ENCODE results near the gene RYR1. TPM values are rescaled to one million over a fixed set of nuclear protein-coding genes. Genes with fewer than 3 reads are reported as not detected.

Gene RYR1
- total RNA-seq, 1 donor from 2014 or later: 1.3 TPM

- no peaks in the 10 kb centered on the region for H3K9me3 Mint-ChIP-seq (ENCODE audit: unreplicated experiment)
- no peak overlapping the region for H3K4me3 Mint-ChIP-seq (ENCODE audit: unreplicated experiment)
- H3K36me3 Mint-ChIP-seq (ENCODE audit: low read depth, unreplicated experiment): peaks cover 16% of the 10 kb centered on the region
- TF ChIP-seq, protein P1, sequence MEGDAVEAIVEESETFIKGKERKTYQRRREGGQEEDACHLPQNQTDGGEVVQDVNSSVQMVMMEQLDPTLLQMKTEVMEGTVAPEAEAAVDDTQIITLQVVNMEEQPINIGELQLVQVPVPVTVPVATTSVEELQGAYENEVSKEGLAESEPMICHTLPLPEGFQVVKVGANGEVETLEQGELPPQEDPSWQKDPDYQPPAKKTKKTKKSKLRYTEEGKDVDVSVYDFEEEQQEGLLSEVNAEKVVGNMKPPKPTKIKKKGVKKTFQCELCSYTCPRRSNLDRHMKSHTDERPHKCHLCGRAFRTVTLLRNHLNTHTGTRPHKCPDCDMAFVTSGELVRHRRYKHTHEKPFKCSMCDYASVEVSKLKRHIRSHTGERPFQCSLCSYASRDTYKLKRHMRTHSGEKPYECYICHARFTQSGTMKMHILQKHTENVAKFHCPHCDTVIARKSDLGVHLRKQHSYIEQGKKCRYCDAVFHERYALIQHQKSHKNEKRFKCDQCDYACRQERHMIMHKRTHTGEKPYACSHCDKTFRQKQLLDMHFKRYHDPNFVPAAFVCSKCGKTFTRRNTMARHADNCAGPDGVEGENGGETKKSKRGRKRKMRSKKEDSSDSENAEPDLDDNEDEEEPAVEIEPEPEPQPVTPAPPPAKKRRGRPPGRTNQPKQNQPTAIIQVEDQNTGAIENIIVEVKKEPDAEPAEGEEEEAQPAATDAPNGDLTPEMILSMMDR (IDR thresholded peaks at IDR 0.05; ENCODE audit: unreplicated experiment): no peak
- DNase-seq (ENCODE audit: low spot score): no peak
- H3K27me3 Mint-ChIP-seq (ENCODE audit: unreplicated experiment): peaks cover 10% of the 10 kb centered on the region
- H3K4me1 Mint-ChIP-seq (ENCODE audit: unreplicated experiment): no peaks in the 10 kb centered on the region
- no peak overlapping the region for H3K27ac Mint-ChIP-seq (ENCODE audit: unreplicated experiment)
Measured at GRCh38 chr19:38451629-38452028, 18.1 kb downstream of the RYR1 start.

DNA sequence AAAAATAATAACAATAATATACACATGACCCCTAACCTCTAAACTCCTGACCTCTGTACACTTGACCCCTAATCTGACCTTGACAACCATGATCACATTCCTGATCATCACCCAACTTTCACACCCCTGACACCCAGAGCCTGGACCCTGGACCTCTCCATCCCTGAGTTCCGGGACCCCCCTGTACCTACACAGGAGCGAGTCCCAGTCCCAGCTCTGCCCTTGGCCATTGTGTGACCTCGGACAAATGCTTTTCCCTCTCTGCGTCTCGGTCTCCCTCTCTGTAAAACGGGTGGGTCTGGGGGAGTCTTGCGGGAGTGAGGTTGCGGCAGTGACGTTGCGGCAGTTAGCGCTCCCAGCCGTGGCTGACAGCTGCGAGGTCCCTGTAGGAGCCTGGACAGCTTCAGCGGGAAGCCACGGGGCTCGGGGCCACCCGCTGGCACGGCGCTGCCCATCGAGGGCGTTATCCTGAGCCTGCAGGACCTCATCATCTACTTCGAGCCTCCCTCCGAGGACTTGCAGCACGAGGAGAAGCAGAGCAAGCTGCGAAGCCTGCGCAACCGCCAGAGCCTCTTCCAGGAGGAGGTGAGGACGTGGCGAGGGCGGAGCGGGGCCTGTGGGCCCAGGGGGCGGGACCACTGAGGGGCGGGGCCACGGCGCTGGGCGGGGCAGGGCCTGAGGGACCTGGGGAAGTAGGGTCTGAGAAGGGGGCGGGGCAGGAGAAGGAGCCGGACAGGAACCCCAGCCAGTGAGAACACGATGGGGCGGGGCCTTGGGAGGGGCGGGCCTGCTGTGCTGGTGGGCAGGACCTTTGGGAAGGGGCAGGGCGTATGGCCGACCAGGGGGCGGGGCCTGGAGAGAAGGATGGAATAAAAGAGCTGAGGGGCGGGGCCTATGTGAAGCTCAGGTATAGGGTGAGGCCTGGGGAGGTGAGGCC, 19.2 kb downstream of the RYR1 start:
- Mint-ChIP-seq H3K9me3 (ENCODE audit: unreplicated experiment) (no peaks in the 10 kb centered on the region), H3K4me3 (ENCODE audit: unreplicated experiment) (no peak overlapping the region), H3K27ac (ENCODE audit: unreplicated experiment) (no peak overlapping the region), H3K4me1 (ENCODE audit: unreplicated experiment) (no peaks in the 10 kb centered on the region), H3K27me3 (ENCODE audit: unreplicated experiment) (peaks cover 14% of the 10 kb centered on the region), H3K36me3 (ENCODE audit: low read depth, unreplicated experiment) (peaks cover 16% of the 10 kb centered on the region)
- peak; percentile 16 for DNase-seq (ENCODE audit: low spot score)
- TF ChIP-seq, protein P1 (IDR thresholded peaks at IDR 0.05; ENCODE audit: unreplicated experiment): no peak

DNA sequence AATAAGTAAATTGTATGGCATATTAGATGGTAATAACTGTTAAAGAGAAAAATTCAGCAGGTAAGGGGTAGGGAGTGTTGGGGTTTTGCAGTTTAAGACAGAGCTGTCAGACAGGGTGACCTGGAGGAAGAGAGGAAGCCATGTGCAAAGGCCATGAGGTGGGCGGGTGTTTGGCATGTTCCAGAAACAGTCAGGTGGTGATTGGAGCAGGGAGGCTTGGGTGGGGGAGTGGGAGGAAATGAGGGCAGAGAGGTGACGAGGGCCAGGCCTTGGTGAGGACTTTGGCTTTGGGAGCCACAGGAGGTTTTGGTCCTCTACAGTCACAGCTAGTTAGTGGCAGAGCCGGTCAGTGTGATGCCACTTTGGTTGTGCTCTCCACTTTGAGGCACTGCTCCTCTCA, 20.1 kb downstream of the RYR1 start:
- DNase-seq (ENCODE audit: low spot score): no peak
- peaks cover 19% of the 10 kb centered on the region for H3K36me3 Mint-ChIP-seq (ENCODE audit: low read depth, unreplicated experiment)
- H3K27me3 Mint-ChIP-seq (ENCODE audit: unreplicated experiment): peaks cover 14% of the 10 kb centered on the region
- TF ChIP-seq, protein P1 (IDR thresholded peaks at IDR 0.05; ENCODE audit: unreplicated experiment): no peak
- no peaks in the 10 kb centered on the region for H3K9me3 Mint-ChIP-seq (ENCODE audit: unreplicated experiment)
- no peak overlapping the region for H3K4me3 Mint-ChIP-seq (ENCODE audit: unreplicated experiment)
- no peaks in the 10 kb centered on the region for H3K4me1 Mint-ChIP-seq (ENCODE audit: unreplicated experiment)
- H3K27ac Mint-ChIP-seq (ENCODE audit: unreplicated experiment): no peak overlapping the region

DNA sequence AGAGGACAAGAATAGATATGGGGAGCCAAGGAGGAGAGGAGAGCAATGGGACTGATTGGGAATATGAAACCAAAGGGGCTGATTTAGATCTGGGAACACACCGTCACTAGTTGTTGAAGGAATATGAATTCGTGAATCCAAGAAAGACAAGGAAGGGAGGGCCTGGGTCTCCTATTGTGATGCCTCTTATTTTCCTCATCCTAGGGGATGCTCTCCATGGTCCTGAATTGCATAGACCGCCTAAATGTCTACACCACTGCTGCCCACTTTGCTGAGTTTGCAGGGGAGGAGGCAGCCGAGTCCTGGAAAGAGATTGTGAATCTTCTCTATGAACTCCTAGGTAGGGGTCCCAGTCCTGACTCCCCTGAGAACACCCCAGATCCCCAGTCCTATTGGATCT, 21.5 kb downstream of the RYR1 start:
- peaks cover 11% of the 10 kb centered on the region for H3K36me3 Mint-ChIP-seq (ENCODE audit: low read depth, unreplicated experiment)
- TF ChIP-seq, protein P1 (IDR thresholded peaks at IDR 0.05; ENCODE audit: unreplicated experiment): no peak
- H3K9me3 Mint-ChIP-seq (ENCODE audit: unreplicated experiment): no peaks in the 10 kb centered on the region
- H3K4me3 Mint-ChIP-seq (ENCODE audit: unreplicated experiment): no peak overlapping the region
- no peaks in the 10 kb centered on the region for H3K4me1 Mint-ChIP-seq (ENCODE audit: unreplicated experiment)
- H3K27me3 Mint-ChIP-seq (ENCODE audit: unreplicated experiment): peaks cover 12% of the 10 kb centered on the region
- peak; percentile 44 for DNase-seq (ENCODE audit: low spot score)
- no peak overlapping the region for H3K27ac Mint-ChIP-seq (ENCODE audit: unreplicated experiment)

DNA sequence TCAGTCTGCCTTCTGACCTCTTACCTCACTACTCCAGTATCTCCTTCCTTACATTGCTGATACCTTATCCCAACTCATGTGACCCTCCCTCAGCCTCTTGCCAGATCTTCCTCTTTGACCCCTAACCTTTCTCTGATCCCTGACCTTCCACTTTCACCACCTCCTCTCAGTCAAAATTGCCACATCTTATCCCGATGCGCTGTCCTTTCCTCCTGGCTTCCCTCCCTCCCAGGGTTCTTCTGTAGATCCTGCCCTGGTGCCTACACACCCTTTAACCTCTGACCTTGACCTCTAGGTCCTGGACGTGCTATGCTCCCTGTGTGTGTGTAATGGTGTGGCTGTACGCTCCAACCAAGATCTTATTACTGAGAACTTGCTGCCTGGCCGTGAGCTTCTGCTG, 23.7 kb downstream of the RYR1 start:
- TF ChIP-seq, protein P1 (IDR thresholded peaks at IDR 0.05; ENCODE audit: unreplicated experiment): no peak
- Mint-ChIP-seq H3K4me1 (ENCODE audit: unreplicated experiment) (no peaks in the 10 kb centered on the region), H3K4me3 (ENCODE audit: unreplicated experiment) (no peak overlapping the region), H3K36me3 (ENCODE audit: low read depth, unreplicated experiment) (peaks cover 7% of the 10 kb centered on the region), H3K9me3 (ENCODE audit: unreplicated experiment) (no peaks in the 10 kb centered on the region), H3K27ac (ENCODE audit: unreplicated experiment) (no peak overlapping the region), H3K27me3 (ENCODE audit: unreplicated experiment) (peaks cover 9% of the 10 kb centered on the region)
- DNase-seq (ENCODE audit: low spot score): no peak
